Metanephros (tissue), 2 donors: Measurements from ENCODE around the gene WT1. TPM values are rescaled to one million over a fixed set of nuclear protein-coding genes. Genes with fewer than 3 reads are reported as not detected.

Experiments used
- small RNA-seq: library from RNA; depleted of rRNA; stranded (forward); fragments of <200 nt; gene quantifications from one replicate; pipeline ENCODE3, GENCODE V24; 2014; ENCODE audit warnings: low replicate concordance
- total RNA-seq: library from RNA; depleted of rRNA; stranded (reverse); fragments of >200 nt; gene quantifications from one replicate; pipeline ENCODE4 v1.2.3, GENCODE V29; 2014

WT1 gene
- total RNA-seq = 63.9 TPM

DNA sequence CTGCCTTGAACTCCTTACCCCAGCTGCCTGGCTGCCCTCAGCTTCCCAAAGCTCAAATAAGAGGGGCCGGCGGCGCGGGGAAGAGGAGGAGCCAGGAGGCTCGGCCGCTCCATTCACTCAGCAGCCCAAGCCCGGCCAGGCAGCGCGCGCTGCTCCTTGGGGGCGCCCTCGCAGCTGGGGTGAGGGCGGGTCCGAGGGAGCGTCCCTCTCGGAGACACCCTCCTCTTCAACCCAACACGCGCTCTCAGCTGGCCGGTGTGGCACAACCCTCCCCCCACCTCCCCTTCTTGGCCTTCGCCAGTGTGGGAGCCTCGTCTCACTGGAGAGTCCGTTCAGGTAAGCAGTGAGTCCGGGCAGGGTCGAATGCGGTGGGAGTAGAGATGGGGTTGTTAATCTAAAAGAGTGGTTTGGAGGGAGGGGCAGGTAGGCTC is at the start of gene WT1:
WT1 (minus strand) TSS at position 29 of the 431 bp plus-strand sequence.

Small RNA genes lying within 50 kb of the gene (small RNA-seq; reads per million reads assigned to genes)
- gene RF02204 (not detected), gene RF02205 (not detected)

Other genes with a start within 250 kb of the WT1 start
- gene EIF3M, start 148.3 kb upstream of the WT1 start, total RNA-seq = 328 TPM